ELR (cell line): ENCODE measurements around the gene HCFC1R1.
"Not testable (repeated sequence)": the region's sequence is repeated elsewhere in the genome, so short reads cannot be mapped to it uniquely, and the experiment has no call there.

Experiments
- DNase-seq: peaks from one replicate; pipeline ENCODE4 v3.0.0-alpha.2; 2015; ENCODE audit warnings: low read depth

Gene HCFC1R1

DNA sequence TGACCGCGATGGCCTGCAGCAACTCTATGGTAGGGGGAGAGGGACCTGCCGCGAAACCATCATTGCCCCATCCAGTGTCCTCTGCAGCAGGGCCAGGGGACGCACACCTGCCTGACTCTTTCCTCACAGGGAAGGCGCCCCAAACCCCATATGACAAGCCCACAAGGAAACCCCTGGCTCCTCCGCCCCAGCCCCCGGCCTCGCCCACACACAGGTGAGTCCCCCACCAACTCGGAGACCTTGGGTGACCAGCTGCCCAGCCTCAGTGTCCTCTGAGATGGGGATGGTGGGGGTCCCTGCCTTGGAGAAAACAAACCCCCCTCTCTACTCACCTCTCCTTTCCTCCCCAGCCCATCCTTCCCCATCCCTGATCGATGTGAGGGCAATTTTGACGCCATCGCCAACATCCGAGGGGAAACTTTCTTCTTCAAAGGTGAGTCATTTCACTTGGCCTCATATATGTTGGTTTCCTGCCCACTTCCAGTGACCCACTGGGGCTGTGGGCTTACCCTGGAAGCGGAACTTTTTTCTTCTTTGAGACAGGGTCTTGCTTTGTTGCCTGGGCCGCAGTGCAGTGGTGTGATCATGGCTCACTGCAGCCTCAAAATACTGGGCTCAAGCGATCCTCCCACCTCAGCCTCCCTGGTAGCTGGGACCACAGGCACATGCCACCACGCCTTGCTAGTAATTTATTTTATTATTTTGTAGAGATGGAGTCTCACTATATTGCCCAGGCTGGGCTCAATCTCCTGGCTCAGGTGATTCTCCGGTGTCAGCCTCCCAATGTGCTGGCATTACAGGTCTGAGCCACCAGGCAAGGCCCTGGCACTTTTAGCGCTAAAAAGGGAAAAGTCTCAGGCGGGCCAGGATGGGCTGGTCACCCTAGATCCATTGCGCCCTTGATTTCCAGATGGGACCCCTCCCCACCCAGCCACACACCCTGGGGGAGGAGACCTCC is 33.7 kb upstream of the HCFC1R1 start:
- DNase-seq = no peak

DNA sequence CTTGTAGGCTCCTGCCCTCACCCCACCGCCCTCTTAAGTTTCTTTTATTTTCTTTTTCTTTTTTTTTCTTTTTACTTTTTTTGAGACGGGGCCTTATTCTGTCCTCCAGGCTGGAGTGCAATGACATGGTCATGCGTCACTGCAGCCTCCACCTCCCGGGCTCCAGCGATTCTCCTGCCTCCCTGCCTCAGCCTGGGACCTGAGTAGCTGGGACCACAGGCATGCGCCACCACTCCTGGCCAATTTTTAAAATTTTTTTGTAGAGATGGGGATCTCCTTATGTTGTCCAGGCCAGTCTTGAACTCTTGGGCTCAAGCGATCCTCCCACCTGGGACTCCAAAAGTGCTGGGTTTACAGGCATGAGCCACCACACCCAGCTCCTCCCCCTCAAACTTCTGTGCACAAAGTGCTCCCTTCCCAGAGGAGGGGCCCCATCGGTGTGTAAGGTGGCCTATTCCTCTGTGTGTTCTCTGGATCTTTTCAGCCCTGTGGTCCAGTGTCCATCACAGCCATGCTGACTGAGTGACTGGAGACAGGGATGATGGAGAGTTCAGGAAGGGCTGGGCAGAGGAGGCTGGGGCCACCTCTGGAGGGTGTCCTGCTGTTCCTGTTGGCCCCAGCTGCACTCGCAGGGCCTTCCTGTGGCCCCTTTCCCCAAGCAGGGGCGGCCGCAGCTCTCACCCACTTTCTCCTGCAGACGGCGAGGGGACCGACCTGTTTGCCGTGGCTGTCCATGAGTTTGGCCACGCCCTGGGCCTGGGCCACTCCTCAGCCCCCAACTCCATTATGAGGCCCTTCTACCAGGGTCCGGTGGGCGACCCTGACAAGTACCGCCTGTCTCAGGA is 32.8 kb upstream of the HCFC1R1 start:
- DNase-seq = no peak

DNA sequence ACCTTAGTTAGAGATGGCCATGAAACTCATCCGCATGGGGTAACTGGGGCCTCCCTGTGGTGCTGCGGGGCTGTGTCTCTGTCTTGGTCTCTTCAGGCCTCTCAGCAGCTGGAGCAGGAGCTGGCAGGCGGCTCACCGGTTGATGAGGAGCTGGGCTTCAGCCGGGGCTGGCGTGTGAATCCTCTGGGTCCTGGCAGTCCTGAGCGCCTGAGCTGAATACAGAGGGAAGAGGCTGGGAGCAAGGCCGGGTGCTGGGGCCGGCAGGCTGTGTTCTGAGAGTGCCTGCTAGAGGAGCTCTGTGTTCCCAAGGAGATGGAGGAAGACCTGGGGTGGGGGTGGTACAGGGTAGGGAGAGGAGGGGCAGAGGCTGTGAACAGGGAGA is 32.0 kb upstream of the HCFC1R1 start:
- DNase-seq = not testable (repeated sequence)

DNA sequence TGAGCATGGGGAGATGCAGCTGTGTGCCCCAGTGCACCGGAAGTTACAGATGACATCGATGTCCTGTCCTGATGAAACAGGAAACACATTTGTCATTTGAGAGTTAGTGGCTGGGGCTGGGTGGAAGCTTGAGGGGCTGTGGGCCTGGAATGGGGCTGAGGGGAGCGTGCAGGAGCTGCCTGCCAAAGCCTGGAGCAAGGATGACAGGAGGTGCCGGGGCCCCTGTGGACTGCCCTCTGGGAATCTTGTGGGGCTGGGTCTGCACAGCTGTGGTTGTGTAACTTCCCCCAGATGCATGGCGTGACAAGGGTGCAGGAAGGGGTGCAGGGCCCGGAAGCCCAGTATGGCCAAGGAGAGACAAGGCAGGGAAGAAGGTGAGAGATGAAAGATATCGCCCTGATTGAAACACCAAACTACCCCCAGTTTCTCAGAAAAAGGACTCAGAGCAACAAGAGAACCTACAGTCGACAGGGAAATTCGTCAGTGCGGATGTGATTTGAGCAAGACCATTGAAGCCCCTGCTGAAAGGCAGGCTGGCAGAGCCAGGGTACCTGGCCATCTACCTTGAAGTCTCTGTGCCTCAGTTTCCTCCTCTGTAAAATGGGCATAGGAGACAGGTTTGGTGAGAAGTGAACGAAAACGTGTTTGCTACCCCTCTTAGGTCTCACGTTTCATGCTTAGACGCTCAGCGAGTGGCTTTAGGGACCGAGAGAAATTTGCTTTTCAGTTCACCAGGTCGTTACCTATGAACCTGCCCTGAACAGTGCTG is 31.4 kb upstream of the HCFC1R1 start:
- DNase-seq = no peak

DNA sequence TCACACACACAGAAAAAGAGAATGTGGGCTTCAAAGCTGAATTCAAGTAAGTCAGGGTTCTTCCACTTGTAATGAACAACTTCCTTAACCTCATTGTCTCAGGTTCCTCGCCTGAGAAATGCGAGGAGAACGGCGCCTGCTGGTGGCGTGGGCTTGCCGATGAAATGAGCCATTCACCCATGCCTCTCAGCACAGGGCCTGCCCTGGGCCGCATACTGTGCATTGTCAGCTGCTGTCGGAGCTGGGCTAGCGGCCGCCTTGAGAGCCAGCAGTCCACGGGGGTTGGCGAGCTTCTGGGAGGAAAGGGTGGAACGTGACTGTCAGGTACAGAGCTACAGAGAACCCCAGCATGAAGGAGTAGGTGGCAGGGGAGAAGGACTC is 29.6 kb upstream of the HCFC1R1 start:
- not testable (repeated sequence) for DNase-seq

DNA sequence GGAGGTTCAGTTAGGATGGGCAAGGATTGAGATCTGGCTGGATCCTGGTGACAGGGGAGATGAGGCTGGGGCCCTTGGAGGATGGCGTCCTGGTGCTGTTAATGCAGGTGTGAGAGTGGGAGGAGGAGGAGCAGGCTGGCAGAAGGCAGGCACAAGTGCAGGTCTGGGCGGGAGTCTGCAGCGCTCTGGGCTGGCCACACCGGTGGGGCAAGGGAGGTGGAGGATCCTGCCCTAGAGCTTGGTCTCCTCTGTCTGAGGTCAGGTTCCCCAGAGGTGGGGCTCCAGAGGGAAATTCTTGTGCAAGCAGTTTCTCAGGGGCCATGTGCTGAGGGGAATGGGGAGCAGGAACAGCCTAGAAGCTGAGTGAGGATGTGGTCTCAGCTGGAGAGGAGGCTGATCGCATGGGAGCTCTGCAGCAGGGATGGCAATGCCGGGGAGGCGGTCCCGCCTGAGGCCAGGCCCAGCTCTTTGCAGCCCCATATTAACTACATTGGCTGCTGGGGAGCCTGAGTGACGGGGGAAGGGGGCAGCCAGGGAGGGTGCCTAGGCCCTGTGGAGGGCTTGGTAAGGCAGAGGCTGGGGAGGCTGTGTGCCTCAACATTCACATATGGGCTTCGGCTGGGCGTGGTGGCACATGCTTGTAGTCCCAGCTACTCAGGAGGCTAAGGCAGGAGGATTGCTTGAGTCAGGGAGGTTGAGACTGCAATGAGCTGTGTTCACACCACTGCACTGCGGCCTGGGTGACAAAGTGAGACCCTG is 29.0 kb upstream of the HCFC1R1 start:
- not testable (repeated sequence) for DNase-seq

DNA sequence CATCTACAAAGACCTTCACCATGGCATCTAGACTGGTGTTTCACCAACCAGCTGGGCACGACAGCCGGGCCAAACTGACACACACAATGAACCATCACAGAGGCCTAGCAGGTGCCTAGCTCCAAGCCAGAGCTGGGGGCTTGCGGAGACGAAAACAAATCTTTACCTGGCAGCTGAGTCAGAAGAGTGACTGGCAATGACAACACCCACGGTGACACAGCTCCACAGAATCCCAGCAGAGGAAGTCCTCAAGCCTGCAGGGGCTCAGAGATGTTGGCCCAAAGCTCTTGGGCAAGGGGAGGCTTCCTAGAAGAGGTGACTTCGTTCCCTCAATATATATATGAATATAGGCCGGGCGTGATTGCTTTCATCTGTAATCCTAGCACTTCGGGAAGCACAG is 27.8 kb upstream of the HCFC1R1 start:
- DNase-seq = no peak

DNA sequence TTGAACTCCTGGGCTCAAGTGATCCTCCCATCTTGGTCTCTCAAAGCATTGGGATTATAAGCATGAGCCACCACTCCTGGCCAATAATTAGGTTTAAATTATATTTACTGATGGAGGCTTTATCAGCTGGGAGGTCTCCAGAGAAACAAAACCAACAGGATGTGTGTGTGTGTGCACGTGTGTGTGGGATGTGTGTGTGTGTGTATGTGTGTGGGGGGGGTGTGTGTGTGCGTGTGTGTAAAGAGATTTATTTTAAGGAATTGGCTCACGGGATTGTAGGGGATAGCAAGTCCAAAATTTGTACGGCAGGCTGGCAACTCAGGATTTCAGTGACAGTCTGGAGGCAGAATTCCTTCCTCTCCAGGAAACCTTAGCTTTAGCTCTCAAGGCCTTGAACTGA is 27.3 kb upstream of the HCFC1R1 start:
- no peak for DNase-seq

DNA sequence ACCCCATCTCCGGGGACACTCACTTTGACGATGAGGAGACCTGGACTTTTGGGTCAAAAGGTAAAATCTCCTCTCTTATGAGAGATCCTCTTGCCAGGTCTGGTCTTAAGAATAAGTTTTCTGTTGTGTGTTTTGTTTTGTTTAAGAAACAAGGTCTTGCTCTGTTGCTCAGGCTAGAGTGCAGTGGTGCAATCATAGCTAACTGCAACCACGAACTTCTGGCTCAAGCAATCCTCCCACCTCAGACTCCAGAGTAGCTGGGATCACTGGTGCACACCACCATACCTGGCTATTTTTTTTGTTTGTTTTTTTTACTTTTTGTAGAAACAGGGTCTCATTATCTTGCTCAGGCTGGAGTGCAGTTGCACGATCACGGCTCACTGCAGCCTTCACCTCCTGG is 26.7 kb upstream of the HCFC1R1 start:
- DNase-seq = no peak

DNA sequence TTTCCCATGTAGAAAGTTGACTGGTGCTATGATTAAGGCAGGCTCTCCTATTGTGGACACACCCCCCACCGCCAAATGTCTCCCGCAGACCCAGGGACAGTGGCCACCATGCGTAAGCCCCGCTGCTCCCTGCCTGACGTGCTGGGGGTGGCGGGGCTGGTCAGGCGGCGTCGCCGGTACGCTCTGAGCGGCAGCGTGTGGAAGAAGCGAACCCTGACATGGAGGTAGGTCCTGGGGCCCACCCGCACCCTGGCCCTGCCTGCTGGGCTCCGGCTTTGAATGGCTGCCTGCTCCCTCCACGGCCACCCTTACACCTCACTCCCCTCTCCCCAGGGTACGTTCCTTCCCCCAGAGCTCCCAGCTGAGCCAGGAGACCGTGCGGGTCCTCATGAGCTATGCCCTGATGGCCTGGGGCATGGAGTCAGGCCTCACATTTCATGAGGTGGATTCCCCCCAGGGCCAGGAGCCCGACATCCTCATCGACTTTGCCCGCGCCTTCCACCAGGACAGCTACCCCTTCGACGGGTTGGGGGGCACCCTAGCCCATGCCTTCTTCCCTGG is 26.3 kb upstream of the HCFC1R1 start:
- DNase-seq = no peak

DNA sequence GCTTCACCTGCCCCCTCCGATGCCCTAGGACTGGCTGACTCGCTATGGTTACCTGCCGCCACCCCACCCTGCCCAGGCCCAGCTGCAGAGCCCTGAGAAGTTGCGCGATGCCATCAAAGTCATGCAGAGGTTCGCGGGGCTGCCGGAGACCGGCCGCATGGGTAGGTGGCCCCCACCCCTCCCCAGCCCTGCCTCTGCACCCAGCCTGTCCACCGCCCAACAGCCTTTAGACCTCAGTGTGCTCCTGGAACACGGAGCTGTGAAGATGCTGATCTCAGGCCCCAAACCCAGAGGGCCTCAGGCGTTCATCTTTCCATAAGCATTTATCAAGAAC is 23.6 kb upstream of the HCFC1R1 start:
- DNase-seq = no peak

DNA sequence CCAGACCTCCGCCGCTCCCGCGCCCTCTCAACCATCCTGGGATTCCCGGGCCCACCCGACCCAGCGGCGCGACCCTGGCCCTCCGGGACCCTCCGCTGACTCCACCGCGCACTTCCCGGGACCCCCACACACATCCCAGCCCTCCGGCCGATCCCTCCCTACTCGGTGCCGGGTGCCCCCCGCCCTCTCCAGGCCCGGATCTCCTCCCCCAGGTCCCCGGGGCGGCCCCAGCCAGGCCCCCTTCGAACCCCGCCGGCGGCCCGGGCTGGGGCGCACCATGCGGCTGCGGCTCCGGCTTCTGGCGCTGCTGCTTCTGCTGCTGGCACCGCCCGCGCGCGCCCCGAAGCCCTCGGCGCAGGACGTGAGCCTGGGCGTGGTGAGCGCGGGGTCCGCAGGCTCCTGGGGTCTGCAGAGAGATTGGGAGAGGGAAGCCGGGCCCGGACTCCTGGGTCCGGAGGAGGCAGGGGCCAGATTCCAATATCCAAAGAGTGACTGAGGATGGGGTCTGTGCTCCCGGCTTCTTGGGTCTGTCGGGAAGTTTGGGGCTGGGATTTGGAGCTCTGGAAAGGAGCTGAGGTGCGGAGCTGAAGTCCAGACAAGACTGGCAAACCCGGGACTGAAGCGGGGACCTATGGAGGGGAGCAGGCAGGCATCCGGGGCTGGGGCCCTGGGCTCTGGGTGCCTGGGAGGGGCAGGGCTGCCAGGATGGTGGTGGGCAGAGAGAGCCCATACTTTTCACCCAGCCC is 23.1 kb upstream of the HCFC1R1 start:
- no peak for DNase-seq

DNA sequence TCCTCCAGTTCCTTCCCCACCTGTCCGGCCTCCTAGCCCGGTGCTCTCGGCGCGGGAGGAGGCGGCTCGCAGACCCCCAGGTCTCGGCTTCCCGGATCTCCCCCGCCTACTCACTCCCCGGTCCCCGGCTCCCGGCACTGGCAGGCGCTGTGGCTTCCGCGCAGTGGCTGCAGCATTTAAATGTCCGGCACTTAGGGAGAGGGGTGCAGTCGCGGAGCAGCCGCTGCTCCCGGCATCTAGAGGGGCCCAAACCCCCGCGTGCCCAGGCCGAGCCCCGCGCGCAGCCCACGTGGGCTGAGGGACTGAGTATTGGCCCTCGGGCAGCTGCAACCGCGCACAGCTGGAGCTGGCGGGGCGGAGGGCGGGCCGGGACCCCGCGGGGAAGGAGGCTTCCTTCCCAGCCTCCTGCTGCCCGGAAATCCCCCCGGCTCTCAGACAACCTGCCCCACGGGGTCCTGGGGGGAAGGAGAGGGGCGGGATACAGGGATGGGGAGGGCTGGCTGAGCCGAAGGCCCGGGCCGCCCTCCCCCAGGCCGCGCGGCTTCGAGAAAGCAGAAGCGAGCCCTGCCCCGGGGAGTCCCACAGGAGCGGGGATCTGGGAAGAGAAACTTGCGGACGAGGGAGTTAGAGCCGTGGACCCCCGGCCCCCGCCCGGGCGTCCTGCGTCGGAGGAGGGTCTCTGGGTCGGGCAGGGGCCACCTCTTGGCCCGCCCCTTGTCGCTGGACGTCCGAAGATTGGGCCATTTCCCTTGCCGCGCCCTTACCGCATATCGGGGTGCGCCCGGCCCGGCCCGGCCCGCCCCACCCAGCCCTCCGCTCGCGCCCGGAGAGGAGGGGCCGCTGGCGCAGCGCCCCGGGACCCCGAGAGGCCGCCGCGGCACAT is 22.3 kb upstream of the HCFC1R1 start, which contains the start of gene MMP25:
Gene MMP25, plus strand, starts transcription at position 804 of the 883 bp plus-strand sequence. CDS start 357 bp downstream, outside the sequence.
- DNase-seq = no peak

DNA sequence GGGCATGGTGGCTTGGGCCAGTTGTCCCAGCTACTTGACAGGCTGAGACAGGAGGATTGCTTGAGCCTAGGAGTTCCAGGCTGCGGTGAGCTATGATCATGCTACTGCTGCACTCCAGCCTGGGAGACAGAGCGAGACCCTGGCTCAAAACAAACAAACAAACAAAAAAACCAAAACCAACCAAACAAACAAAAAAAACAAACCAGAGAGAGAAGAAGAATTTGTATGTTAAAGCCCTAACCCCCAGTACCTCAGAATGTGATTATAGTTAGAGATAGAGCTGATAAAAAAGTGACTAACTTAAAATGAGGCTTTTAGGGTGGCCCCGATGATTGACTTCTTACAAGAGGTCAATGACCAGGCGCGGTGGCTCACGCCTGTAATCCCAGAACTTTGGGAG is 21.0 kb upstream of the HCFC1R1 start:
- no peak for DNase-seq

DNA sequence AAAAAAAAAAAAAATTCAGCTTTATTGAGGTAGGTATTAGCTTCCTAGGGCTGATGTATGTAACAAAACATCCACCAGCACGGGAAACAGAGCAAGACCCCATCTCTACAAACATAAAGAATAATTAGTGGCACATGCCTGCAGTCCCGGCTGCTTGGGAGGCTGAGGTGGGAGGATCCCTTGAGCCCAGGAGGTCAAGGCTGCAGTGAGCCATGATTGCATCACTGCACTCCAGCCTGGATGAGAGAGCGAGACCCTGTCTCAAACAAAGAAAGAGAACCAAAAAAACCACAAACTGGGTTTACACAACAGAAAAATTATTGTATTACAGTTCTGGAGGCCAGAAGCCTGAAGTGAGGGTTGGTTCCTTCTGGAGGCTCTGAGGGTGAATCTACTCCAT is 18.6 kb upstream of the HCFC1R1 start:
- DNase-seq = no peak

DNA sequence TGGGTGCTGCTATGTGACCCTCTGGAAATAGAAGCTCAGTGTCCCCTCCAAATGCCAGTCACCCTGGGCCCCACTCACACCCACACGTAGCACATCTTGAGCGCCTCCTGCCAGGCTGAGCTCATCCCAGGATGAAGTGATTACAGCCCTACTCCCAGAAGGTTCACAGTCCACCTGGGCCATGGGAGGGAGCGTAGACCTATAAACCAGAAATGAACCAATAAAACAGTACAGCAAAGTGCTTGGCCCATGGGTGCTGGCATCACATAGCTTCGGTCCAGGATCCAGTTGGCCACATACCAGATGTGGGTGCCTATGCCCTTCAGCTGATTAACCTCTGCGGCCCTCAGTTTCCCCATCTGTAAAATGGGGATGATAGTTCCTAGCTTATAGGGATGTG is 15.2 kb upstream of the HCFC1R1 start:
- no peak for DNase-seq

DNA sequence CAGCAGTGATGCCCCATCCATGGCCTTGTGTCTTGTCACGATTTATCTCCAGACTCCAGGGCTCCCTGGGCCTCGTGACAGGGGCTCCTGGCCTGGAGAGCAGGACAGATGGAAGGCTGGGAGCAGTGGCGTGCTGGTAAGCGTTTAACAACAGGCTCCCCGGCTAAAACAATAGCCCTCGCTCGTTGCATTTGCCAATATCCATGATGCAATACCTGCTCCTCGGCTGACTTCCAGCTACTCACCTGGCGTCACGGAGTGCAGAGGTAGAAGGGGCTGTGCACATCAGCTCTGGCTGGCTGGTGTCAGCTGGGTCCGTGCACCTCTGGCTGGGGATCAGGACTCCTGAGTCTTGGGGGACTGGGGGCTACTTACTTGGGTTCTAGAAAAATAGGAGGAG is 14.5 kb upstream of the HCFC1R1 start:
- no peak for DNase-seq

DNA sequence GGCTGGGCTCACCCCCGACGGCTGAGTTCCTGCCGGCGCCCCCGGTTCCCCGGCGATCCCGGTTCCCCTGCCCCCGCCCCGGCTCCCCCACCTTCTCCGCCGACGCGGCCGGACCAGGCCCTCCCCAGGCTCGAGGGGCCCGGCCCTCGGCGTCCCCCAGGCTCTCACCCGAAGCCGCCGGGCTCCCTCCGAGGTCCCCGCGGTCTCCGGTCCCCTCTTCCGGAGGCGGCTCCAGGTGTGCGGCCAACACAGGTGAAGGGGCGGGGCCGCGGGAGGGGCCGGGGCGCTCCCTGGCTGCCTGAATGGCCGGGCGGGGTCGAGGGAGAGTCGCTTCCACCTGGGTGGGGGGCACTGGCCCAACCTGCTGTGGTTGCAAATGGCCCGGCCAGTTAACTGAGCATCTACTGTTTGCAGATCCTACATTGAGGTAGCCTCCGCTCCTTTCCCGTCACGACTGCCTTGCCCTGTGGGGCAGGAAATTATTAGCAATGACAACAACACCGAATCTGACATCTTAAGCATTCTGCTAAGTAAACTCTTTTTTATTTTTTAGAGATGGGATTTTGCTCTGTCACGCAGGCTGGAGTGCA is 13.1 kb upstream of the HCFC1R1 start, which contains the start of gene BICDL2:
Gene BICDL2, minus strand, starts transcription at position 219 of the 590 bp plus-strand sequence. CDS start 1,448 bp downstream, outside the sequence.
- no peak for DNase-seq
